ENCODE results near the gene IRGC. TPM values are rescaled to one million over a fixed set of nuclear protein-coding genes. Genes with fewer than 3 reads are reported as not detected.

Gene IRGC
- polyA plus RNA-seq, result under 1 TPM in 1 of 3 donors, not detected in 2; 0.13 TPM

- Mint-ChIP-seq H3K4me1 (no peaks in the 10 kb centered on the region), H3K9me3 (no peaks in the 10 kb centered on the region), H3K27ac (no peak within 1 kb of the TSS), H3K27me3 (ENCODE audit: low read depth in 3 of 3) (peaks cover 3 to 5% (median 4%) of the 10 kb centered on the region in 3 donors), H3K4me3 (no peak within 1 kb of the TSS), H3K36me3 (no peaks in the 10 kb centered on the region)
- no peak for DNase-seq
Observed at GRCh38 chr19:43715776-43716175, at the start of gene IRGC. TSS of gene IRGC (plus strand) at chr19:43716076. CDS start at chr19:43718559, 2,483 bp downstream.

- Mint-ChIP-seq H3K4me1 (peaks cover 45 to 48% of the 10 kb centered on the region in 2 donors), H3K9me3 (peaks cover 0 to 1% (median 0%) of the 10 kb centered on the region in 6 donors)
Observed at GRCh38 chr19:43667126-43667875, 48.6 kb upstream of the IRGC start.

GRCh38 chr19:43667876-43668405 lies 47.9 kb upstream of the IRGC start:
- peak overlapping the region; percentile 86 to 93 (median 88) for H3K4me3 Mint-ChIP-seq
- peaks cover 45 to 48% of the 10 kb centered on the region in 2 donors for H3K4me1 Mint-ChIP-seq
- DNase-seq, result no peak
- H3K27ac Mint-ChIP-seq, result peak overlapping the region; percentile 55 to 88 (median 71)
- peaks cover 4 to 6% (median 5%) of the 10 kb centered on the region in 3 donors for H3K36me3 Mint-ChIP-seq
- no peaks in the 10 kb centered on the region for H3K9me3 Mint-ChIP-seq
- peaks cover 3 to 11% (median 6%) of the 10 kb centered on the region in 3 donors for H3K27me3 Mint-ChIP-seq (ENCODE audit: low read depth in 3 of 3)

More at GRCh38 chr19:43667126-43667875, 48.6 kb upstream of the IRGC start:
- H3K27ac Mint-ChIP-seq, result peak overlapping the region in 1 of 6 donors; percentile 19
- peak overlapping the region; percentile 86 to 93 (median 88) for H3K4me3 Mint-ChIP-seq
- H3K27me3 Mint-ChIP-seq (ENCODE audit: low read depth in 3 of 3), result peaks cover 3 to 11% (median 6%) of the 10 kb centered on the region in 3 donors
- DNase-seq, result no peak
- H3K36me3 Mint-ChIP-seq, result peaks cover 4 to 6% (median 5%) of the 10 kb centered on the region in 3 donors

GRCh38 chr19:43668406-43669109 lies 47.3 kb upstream of the IRGC start:
- peak; percentile 91 to 95 (median 92) for DNase-seq
- peak overlapping the region; percentile 86 to 93 (median 88) for H3K4me3 Mint-ChIP-seq
- peaks cover 4 to 6% (median 5%) of the 10 kb centered on the region in 3 donors for H3K36me3 Mint-ChIP-seq
- peaks cover 3 to 9% (median 6%) of the 10 kb centered on the region in 3 donors for H3K27me3 Mint-ChIP-seq (ENCODE audit: low read depth in 3 of 3)
- H3K27ac Mint-ChIP-seq, result peak overlapping the region; percentile 55 to 88 (median 71)
- peaks cover 45 to 48% of the 10 kb centered on the region in 2 donors for H3K4me1 Mint-ChIP-seq
- H3K9me3 Mint-ChIP-seq, result no peaks in the 10 kb centered on the region

GRCh38 chr19:43672061-43672679 lies 43.7 kb upstream of the IRGC start:
- H3K4me1 Mint-ChIP-seq, result peaks cover 33 to 34% of the 10 kb centered on the region in 2 donors
- H3K4me3 Mint-ChIP-seq, result no peak overlapping the region
- peaks cover 3 to 8% (median 8%) of the 10 kb centered on the region in 3 donors for H3K27me3 Mint-ChIP-seq (ENCODE audit: low read depth in 3 of 3)
- H3K36me3 Mint-ChIP-seq, result no peaks in the 10 kb centered on the region
- DNase-seq, result no peak
- no peak overlapping the region for H3K27ac Mint-ChIP-seq
- no peaks in the 10 kb centered on the region for H3K9me3 Mint-ChIP-seq

GRCh38 chr19:43673637-43674036 lies 42.2 kb upstream of the IRGC start:
- no peak overlapping the region for H3K4me3 Mint-ChIP-seq
- no peak for DNase-seq

GRCh38 chr19:43674183-43674582 lies 41.7 kb upstream of the IRGC start:
- Mint-ChIP-seq H3K9me3 (no peaks in the 10 kb centered on the region), H3K27ac (no peak overlapping the region), H3K4me1 (peaks cover 13 to 14% of the 10 kb centered on the region in 2 donors), H3K36me3 (no peaks in the 10 kb centered on the region), H3K27me3 (ENCODE audit: low read depth in 3 of 3) (peaks cover 1 to 3% (median 2%) of the 10 kb centered on the region in 3 donors), H3K4me3 (no peak overlapping the region)
- no peak for DNase-seq

More at GRCh38 chr19:43673637-43674036, 42.2 kb upstream of the IRGC start:
- Mint-ChIP-seq H3K9me3 (no peaks in the 10 kb centered on the region), H3K27me3 (ENCODE audit: low read depth in 3 of 3) (peaks cover 2 to 4% (median 3%) of the 10 kb centered on the region in 3 donors), H3K27ac (no peak overlapping the region), H3K36me3 (no peaks in the 10 kb centered on the region), H3K4me1 (peaks cover 19 to 20% of the 10 kb centered on the region in 2 donors)

- Mint-ChIP-seq H3K4me1 (peaks cover 10% of the 10 kb centered on the region in 2 donors), H3K27ac (no peak overlapping the region), H3K9me3 (no peaks in the 10 kb centered on the region), H3K4me3 (no peak overlapping the region), H3K36me3 (no peaks in the 10 kb centered on the region), H3K27me3 (ENCODE audit: low read depth in 3 of 3) (peaks cover 1 to 3% (median 2%) of the 10 kb centered on the region in 3 donors)
- DNase-seq, result no peak
Observed at GRCh38 chr19:43674596-43674995, 41.3 kb upstream of the IRGC start.

GRCh38 chr19:43675269-43675879 lies 40.5 kb upstream of the IRGC start:
- Mint-ChIP-seq H3K4me3 (no peak overlapping the region), H3K9me3 (no peaks in the 10 kb centered on the region), H3K36me3 (no peaks in the 10 kb centered on the region), H3K27me3 (ENCODE audit: low read depth in 3 of 3) (peaks cover 0 to 2% (median 1%) of the 10 kb centered on the region in 3 donors), H3K4me1 (peaks cover 2 to 3% of the 10 kb centered on the region in 2 donors), H3K27ac (peak overlapping the region in 2 of 6 donors; percentile 4 to 52)
- no peak for DNase-seq

GRCh38 chr19:43675906-43676305 lies 40.0 kb upstream of the IRGC start:
- H3K9me3 Mint-ChIP-seq, result no peaks in the 10 kb centered on the region
- H3K27ac Mint-ChIP-seq, result no peak overlapping the region
- H3K36me3 Mint-ChIP-seq, result no peaks in the 10 kb centered on the region
- DNase-seq, result no peak
- peaks cover 0 to 2% (median 1%) of the 10 kb centered on the region in 3 donors for H3K27me3 Mint-ChIP-seq (ENCODE audit: low read depth in 3 of 3)
- H3K4me1 Mint-ChIP-seq, result no peaks in the 10 kb centered on the region
- H3K4me3 Mint-ChIP-seq, result no peak overlapping the region

GRCh38 chr19:43678512-43679261 lies 37.2 kb upstream of the IRGC start:
- H3K4me1 Mint-ChIP-seq, result no peaks in the 10 kb centered on the region
- peaks cover 1 to 2% (median 2%) of the 10 kb centered on the region in 3 donors for H3K27me3 Mint-ChIP-seq (ENCODE audit: low read depth in 3 of 3)
- peak overlapping the region in 1 of 6 donors; percentile 35 for H3K27ac Mint-ChIP-seq
- no peaks in the 10 kb centered on the region for H3K36me3 Mint-ChIP-seq
- DNase-seq, result no peak
- H3K4me3 Mint-ChIP-seq, result no peak overlapping the region
- no peaks in the 10 kb centered on the region for H3K9me3 Mint-ChIP-seq

- Mint-ChIP-seq H3K27ac (no peak overlapping the region), H3K4me3 (no peak overlapping the region), H3K36me3 (no peaks in the 10 kb centered on the region), H3K9me3 (no peaks in the 10 kb centered on the region), H3K4me1 (no peaks in the 10 kb centered on the region), H3K27me3 (ENCODE audit: low read depth in 3 of 3) (peaks cover 0 to 3% (median 0%) of the 10 kb centered on the region in 3 donors)
- DNase-seq, result no peak
Observed at GRCh38 chr19:43681821-43682220, 34.1 kb upstream of the IRGC start.

Measured in immature natural killer cell (primary cell).